ENCODE measurements around the gene UBL7.

UBL7 gene

GRCh38 chr15:74454764-74455500 is 6.0 kb downstream of the UBL7 start:
- TF ChIP-seq CTCF (IDR thresholded peaks at IDR 0.05; ENCODE audit: low read depth, low read length, missing control alignments), result no peak
- H3K4me3 ChIP-seq (replicated peaks; ENCODE audit: low read depth, low read length), result no peak overlapping the region
- DNase-seq (ENCODE audit: extremely low read depth, low read depth), result no peak

GRCh38 chr15:74453925-74454763 is 6.8 kb downstream of the UBL7 start:
- no peak for DNase-seq (ENCODE audit: extremely low read depth, low read depth)
- H3K4me3 ChIP-seq (replicated peaks; ENCODE audit: low read depth, low read length), result no peak overlapping the region
- no peak for TF ChIP-seq CTCF (IDR thresholded peaks at IDR 0.05; ENCODE audit: low read depth, low read length, missing control alignments)

GRCh38 chr15:74451861-74452835 is 8.8 kb downstream of the UBL7 start:
- no peak for TF ChIP-seq CTCF (IDR thresholded peaks at IDR 0.05; ENCODE audit: low read depth, low read length, missing control alignments)
- no peak for DNase-seq (ENCODE audit: extremely low read depth, low read depth)
- no peak overlapping the region for H3K4me3 ChIP-seq (replicated peaks; ENCODE audit: low read depth, low read length)

- no peak overlapping the region for H3K4me3 ChIP-seq (replicated peaks; ENCODE audit: low read depth, low read length)
- DNase-seq (ENCODE audit: extremely low read depth, low read depth), result no peak
- TF ChIP-seq CTCF (IDR thresholded peaks at IDR 0.05; ENCODE audit: low read depth, low read length, missing control alignments), result no peak
These were observed 9.6 kb downstream of the UBL7 start for GRCh38 chr15:74451322-74451721.

- no peak for DNase-seq (ENCODE audit: extremely low read depth, low read depth)
These were observed 11.2 kb downstream of the UBL7 start for GRCh38 chr15:74449643-74450205.

More at GRCh38 chr15:74449643-74450205, 11.2 kb downstream of the UBL7 start:
- H3K4me3 ChIP-seq (replicated peaks; ENCODE audit: low read depth, low read length), result no peak overlapping the region
- TF ChIP-seq CTCF (IDR thresholded peaks at IDR 0.05; ENCODE audit: low read depth, low read length, missing control alignments), result no peak

All from HFF-Myc (cell line).